DND-41 (cell line): ENCODE data around the gene MASP1.

Experiments
- EZH2 ChIP-seq: IDR thresholded peaks from 3 replicates; pipeline ENCODE4 v1.6.1; 2012; ENCODE audit warnings: borderline replicate concordance, low read depth, mild to moderate bottlenecking, moderate library complexity, low read length, inconsistent platforms; ENCODE audit not compliant: severe bottlenecking
- TF ChIP-seq, protein P1 (sequence below): IDR thresholded peaks from 2 replicates; pipeline ENCODE4 v1.5.1; 2012; ENCODE audit warnings: borderline replicate concordance, low read length, moderate library complexity, mild to moderate bottlenecking; ENCODE audit not compliant: poor library complexity, severe bottlenecking; ENCODE audit errors: extremely low read depth

DNA sequence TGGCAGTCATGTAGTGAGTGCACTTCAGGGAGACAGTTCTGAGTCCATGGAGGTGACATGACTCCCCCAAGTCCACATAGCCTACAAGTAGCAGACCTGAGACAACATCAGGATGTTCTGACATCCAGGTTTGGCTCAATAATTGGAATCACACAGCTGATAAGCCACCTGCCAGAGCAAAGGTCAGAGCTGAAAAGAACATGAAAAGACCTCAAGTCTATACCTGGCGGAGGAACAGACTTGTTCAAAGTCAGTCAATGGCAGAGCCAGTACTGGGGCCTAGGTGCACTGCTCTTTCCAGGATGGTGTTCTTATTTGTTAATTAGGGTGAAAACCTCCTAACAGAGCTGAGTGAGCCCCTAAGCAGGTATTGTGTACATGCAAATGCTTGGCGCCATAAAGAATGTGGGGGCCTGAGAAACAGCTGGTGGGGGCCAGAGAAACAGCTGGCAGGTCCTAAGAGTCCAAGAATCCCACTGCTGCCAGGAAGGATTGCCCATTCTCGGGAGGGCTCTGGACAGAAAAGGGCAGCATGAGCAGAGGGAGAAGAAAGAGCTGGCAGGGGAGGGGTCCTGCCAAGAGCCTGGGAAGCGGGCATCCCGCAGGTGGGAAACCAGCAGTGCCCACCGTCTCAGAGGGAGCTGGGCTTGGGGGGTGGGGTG lies 17.1 kb downstream of the MASP1 start:
- TF ChIP-seq, protein P1, sequence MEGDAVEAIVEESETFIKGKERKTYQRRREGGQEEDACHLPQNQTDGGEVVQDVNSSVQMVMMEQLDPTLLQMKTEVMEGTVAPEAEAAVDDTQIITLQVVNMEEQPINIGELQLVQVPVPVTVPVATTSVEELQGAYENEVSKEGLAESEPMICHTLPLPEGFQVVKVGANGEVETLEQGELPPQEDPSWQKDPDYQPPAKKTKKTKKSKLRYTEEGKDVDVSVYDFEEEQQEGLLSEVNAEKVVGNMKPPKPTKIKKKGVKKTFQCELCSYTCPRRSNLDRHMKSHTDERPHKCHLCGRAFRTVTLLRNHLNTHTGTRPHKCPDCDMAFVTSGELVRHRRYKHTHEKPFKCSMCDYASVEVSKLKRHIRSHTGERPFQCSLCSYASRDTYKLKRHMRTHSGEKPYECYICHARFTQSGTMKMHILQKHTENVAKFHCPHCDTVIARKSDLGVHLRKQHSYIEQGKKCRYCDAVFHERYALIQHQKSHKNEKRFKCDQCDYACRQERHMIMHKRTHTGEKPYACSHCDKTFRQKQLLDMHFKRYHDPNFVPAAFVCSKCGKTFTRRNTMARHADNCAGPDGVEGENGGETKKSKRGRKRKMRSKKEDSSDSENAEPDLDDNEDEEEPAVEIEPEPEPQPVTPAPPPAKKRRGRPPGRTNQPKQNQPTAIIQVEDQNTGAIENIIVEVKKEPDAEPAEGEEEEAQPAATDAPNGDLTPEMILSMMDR: no peak
- no peak for TF ChIP-seq EZH2
